Ovary (tissue), 9 donors: ENCODE measurements around the gene XPO1. TPM values are rescaled to one million over a fixed set of nuclear protein-coding genes. Genes with fewer than 3 reads are reported as not detected.

Experiments used
- DNase-seq, 5 donors: peaks; one replicate each; pipeline ENCODE4 v3.0.0-alpha.2; 2019 to 2020
- H3K27ac ChIP-seq, 2 donors: fragments of 200-600 bp; one replicate each; pipeline versions ENCODE4 v1.5.1 to v1.8.0; 2019 to 2022
- H3K27me3 ChIP-seq: fragments of 200-600 bp; one replicate; pipeline ENCODE4 v1.8.0; 2022
- H3K36me3 ChIP-seq: fragments of 200-600 bp; sonication (generic); one replicate; pipeline ENCODE4 v1.5.1; 2019
- H3K4me1 ChIP-seq: one replicate; pipeline ENCODE4 v1.8.1; 2013; ENCODE audit warnings: mild to moderate bottlenecking, moderate library complexity; ENCODE audit not compliant: insufficient read depth
- H3K4me3 ChIP-seq: fragments of 200-600 bp; sonication (generic); one replicate; pipeline ENCODE4 v1.5.1; 2017
- H3K9me3 ChIP-seq, 2 donors: fragments of 200-600 bp in 1 of 2; sonication (generic) in 1 of 2; one replicate each; pipeline versions ENCODE4 v1.5.1 to v1.8.1; 2013 to 2019; ENCODE audit warnings: mild to moderate bottlenecking in 1 of 2, moderate library complexity in 1 of 2
- EP300 ChIP-seq: sonication (generic); formaldehyde crosslinking; IDR thresholded peaks from one replicate; pipeline ENCODE4 v1.6.1; 2017; ENCODE audit warnings: antibody characterized with exemption
- POLR2A ChIP-seq: fragments of 450-650 bp; IDR thresholded peaks from one replicate; pipeline ENCODE4 v1.6.1; 2017; ENCODE audit warnings: antibody characterized with exemption, mild to moderate bottlenecking, moderate library complexity
- WGBS, 3 donors: extraction: QIAGEN DNeasy Blood & Tissue Kit in 1 of 3; methylation state at CpG; one replicate each; pipeline versions ENCODE4 v1.1.5 to v1.1.7; 2013 to 2017; 5-methylcytosine and 5-hydroxymethylcytosine counted together
- intact Hi-C, 4 donors: fragments of 100-400 bp; cut with DNase I; formaldehyde crosslinking; loops; one replicate each; pipeline versions ENCODE4 v1.11.0 to v1.15.1; 2022 to 2023
- polyA plus RNA-seq, 2 donors: library from polyadenylated mRNA; stranded (reverse); fragments of 200-250 nt in 1 of 2; fragments of 350-450 nt in 1 of 2; fragmentation: Illumina TruSeq in 1 of 2; extraction: RNeasy Lipid Tissue Mini Kit (QIAGEN cat#74804) in 1 of 2; gene quantifications; one replicate each; pipeline ENCODE4 v1.2.3, GENCODE V29; 2013 to 2014
- total RNA-seq, 7 donors: library from RNA; depleted of rRNA in 2 of 7; stranded (reverse); fragments of >200 nt in 2 of 7; fragmentation: NEBNext Ultra II Directional in 3 of 7; extraction: Animal tissue kit (Norgen Biotek cat#: 25700) in 3 of 7; gene quantifications; one replicate each; pipeline versions ENCODE4 v1.1.0 to v1.2.4, GENCODE V29; 2016 to 2023
- TF ChIP-seq, protein P1 (sequence below), 3 donors: fragments of 450-650 bp in 2 of 3; fragments of 200-600 bp in 1 of 3; IDR thresholded peaks; one replicate each; pipeline versions ENCODE4 v1.5.1 to v1.8.0; 2016 to 2022; ENCODE audit warnings: antibody characterized with exemption in 3 of 3, mild to moderate bottlenecking in 1 of 3
- donor health status: DM: no; HTN: no; CAD: no; lungs with moderate emphysema.
- donor health status: DM: no; HTN: no; CAD: no.
- donor health status: Bipolar disorder and iron deficiency.
- donor health status: DM: yes; HTN: yes; CAD: no.
- donor health status: DM: no; HTN: no; CAD: no.
- donor health status: DM: yes; HTN: yes; CAD: no.

The XPO1 gene
- total and polyA plus RNA-seq, 9 donors = 48.0 to 211 (median 99.4) TPM

DNA sequence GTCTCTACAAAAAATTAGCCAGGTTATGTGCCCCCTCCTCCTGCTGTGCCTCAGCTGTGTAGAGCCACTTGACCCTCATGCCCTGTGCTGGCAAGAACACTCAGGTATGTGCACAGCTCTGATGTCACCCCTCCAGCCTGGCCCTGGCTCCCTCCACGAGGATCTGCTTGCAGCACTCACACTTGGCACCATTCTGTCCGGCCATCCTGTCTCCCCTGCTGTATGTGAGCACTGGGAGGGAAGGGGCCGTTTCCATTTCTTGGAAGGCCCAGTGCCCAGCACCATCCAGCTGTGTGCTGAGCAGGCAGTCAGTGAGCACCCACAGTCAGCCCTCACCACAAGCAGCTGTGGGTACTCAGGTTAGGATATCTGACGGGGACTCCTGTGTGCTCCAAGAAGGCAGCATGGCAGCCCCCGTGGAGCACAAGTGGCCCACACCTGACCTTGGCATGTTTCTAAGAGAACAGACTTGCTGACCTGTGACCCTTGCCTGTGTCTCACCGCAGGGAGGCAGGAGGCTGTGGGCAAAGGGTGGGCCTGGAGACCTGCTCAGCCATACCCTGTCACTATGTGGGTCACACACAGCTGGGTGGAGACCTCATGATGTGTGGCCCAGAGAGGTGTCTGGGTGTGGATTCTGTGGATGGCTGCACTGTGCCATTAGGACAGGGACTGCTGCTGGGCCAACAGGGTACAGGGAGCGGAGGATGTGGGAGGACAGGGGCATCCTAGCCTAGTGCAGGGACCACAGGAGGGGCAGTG, 98.7 kb downstream of the XPO1 start:
- no peak for DNase-seq
- no peak overlapping the region for H3K4me3 ChIP-seq
- no peaks in the 10 kb centered on the region for H3K9me3 ChIP-seq
- 61 to 70% (median 63%) methylated on average over 6 to 7 of the region's 7 CpGs for WGBS, 3 donors
- no peaks in the 10 kb centered on the region for H3K27me3 ChIP-seq
- H3K4me1 ChIP-seq = peaks cover 9% of the 10 kb centered on the region
- H3K36me3 ChIP-seq = no peaks in the 10 kb centered on the region
- intact Hi-C loops = no loop called here
- H3K27ac ChIP-seq = no peak overlapping the region
- TF ChIP-seq, protein P1, sequence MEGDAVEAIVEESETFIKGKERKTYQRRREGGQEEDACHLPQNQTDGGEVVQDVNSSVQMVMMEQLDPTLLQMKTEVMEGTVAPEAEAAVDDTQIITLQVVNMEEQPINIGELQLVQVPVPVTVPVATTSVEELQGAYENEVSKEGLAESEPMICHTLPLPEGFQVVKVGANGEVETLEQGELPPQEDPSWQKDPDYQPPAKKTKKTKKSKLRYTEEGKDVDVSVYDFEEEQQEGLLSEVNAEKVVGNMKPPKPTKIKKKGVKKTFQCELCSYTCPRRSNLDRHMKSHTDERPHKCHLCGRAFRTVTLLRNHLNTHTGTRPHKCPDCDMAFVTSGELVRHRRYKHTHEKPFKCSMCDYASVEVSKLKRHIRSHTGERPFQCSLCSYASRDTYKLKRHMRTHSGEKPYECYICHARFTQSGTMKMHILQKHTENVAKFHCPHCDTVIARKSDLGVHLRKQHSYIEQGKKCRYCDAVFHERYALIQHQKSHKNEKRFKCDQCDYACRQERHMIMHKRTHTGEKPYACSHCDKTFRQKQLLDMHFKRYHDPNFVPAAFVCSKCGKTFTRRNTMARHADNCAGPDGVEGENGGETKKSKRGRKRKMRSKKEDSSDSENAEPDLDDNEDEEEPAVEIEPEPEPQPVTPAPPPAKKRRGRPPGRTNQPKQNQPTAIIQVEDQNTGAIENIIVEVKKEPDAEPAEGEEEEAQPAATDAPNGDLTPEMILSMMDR (IDR thresholded peaks at IDR 0.05) = no peak
- no peak for TF ChIP-seq POLR2A
- no peak for TF ChIP-seq EP300

DNA sequence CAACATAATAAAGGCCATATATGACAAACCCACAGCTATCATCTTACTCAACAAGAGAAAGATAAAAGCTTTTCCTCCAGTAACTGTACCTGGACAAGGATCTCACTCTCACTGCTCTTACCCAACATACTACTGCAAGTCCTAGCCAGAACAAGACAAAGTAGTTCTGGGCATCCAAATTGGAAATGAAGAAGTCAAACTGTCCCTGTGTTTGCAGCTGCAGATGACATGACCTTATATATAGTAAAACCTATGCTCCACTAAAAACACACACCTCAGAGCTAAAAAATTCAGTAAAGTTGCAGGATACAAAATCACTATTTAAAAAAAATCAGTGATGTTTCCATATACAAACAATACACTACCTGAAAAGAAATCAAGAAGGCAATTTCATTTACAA, 99.5 kb downstream of the XPO1 start:
- Histone ChIP-seq H3K27ac (no peak overlapping the region), H3K9me3 (no peaks in the 10 kb centered on the region), H3K36me3 (no peaks in the 10 kb centered on the region), H3K4me3 (no peak overlapping the region), H3K27me3 (no peaks in the 10 kb centered on the region), H3K4me1 (peaks cover 11% of the 10 kb centered on the region)
- no peak for DNase-seq
- intact Hi-C loops = no loop called here
- TF ChIP-seq EP300 = no peak
- TF ChIP-seq POLR2A = no peak
- TF ChIP-seq, protein P1 (IDR thresholded peaks at IDR 0.05) = no peak

DNA sequence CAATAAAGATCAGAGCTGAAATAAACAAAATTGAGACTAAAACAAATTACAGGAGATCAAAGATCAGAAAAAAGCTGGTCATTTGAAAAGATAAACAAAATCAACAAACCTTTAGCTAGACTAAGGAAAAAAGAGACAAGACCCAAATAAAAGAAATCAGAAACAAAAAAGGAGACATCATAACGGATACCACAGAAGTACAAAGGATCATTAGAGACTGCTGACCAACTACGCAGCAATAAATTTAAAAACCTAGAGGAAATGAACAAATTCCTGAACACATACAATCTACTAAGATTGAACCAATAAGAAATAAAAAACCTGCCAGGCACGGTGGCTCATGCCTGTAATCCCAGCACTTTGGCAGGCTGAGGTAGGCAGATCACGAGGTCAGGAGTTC, 101.0 kb downstream of the XPO1 start:
- no peaks in the 10 kb centered on the region for H3K27me3 ChIP-seq
- H3K27ac ChIP-seq = no peak overlapping the region
- WGBS, 3 donors = 94 to 98% (median 96%) methylated on average over 4 of the region's 4 CpGs
- intact Hi-C loops = no loop called here
- H3K4me3 ChIP-seq = no peak overlapping the region
- H3K9me3 ChIP-seq = no peaks in the 10 kb centered on the region
- DNase-seq = no peak
- TF ChIP-seq EP300 = no peak
- TF ChIP-seq, protein P1 (IDR thresholded peaks at IDR 0.05) = no peak
- no peak for TF ChIP-seq POLR2A
- peaks cover 14% of the 10 kb centered on the region for H3K4me1 ChIP-seq
- H3K36me3 ChIP-seq = no peaks in the 10 kb centered on the region

DNA sequence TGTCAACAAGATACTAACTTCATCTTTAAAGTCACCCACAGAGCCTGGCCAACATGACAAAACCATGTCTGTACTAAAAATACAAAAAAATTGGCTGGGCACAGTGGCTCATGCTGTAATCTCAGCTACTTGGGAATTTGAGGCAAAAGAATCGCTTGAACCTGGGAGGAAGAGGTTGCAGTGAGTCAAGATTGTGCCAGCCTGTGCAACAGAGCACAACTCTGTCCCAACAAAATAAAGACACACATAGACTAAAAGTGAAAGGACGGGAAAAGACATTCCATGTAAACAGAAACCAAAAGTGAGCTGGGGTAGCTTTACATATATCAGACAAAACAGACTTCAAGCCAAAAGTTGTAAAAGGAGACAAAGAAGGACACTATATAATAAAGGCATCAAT, 102.1 kb downstream of the XPO1 start:
- no peak for DNase-seq
- Histone ChIP-seq H3K9me3 (no peaks in the 10 kb centered on the region), H3K4me1 (peaks cover 14% of the 10 kb centered on the region), H3K4me3 (no peak overlapping the region), H3K27me3 (no peaks in the 10 kb centered on the region), H3K27ac (no peak overlapping the region), H3K36me3 (no peaks in the 10 kb centered on the region)
- 74 to 82% (median 82%) methylated on average over 2 of the region's 2 CpGs for WGBS, 3 donors
- intact Hi-C loops = no loop called here
- no peak for TF ChIP-seq EP300
- TF ChIP-seq, protein P1 (IDR thresholded peaks at IDR 0.05) = no peak
- no peak for TF ChIP-seq POLR2A
